Uterus (tissue), 4 donors: ENCODE measurements around the gene TUNAR. TPM values are rescaled to one million over a fixed set of nuclear protein-coding genes. Genes with fewer than 3 reads are reported as not detected.

Experiments used
- DNase-seq, 2 donors: peaks; one replicate each; pipeline ENCODE4 v3.0.0-alpha.2; 2019 to 2020
- H3K27ac ChIP-seq, 2 donors: fragments of 200-600 bp; sonication (generic); 1 replicate in 1 of 2; 2 replicates in 1 of 2; pipeline ENCODE4 v1.5.1; 2016 to 2018
- H3K27me3 ChIP-seq, 2 donors: fragments of 200-600 bp; sonication (generic); one replicate each; pipeline ENCODE4 v1.5.1; 2018 to 2019; ENCODE audit warnings: control low read depth in 1 of 2
- H3K36me3 ChIP-seq, 2 donors: fragments of 200-600 bp; sonication (generic); one replicate each; pipeline ENCODE4 v1.5.1; 2019; ENCODE audit warnings: control low read depth in 1 of 2
- H3K4me1 ChIP-seq, 2 donors: fragments of 200-600 bp; sonication (generic); one replicate each; pipeline ENCODE4 v1.5.1; 2018 to 2019; ENCODE audit warnings: control low read depth in 1 of 2
- H3K4me3 ChIP-seq, 2 donors: fragments of 200-600 bp; sonication (generic); 1 replicate in 1 of 2; 2 replicates in 1 of 2; pipeline ENCODE4 v1.5.1; 2018 to 2019; ENCODE audit warnings: mild to moderate bottlenecking in 1 of 2
- H3K9me3 ChIP-seq, 2 donors: fragments of 200-600 bp; sonication (generic); one replicate each; pipeline ENCODE4 v1.5.1; 2019; ENCODE audit warnings: control low read depth in 1 of 2
- POLR2A ChIP-seq, 2 donors: fragments of 450-650 bp; IDR thresholded peaks; one replicate each; pipeline ENCODE4 v1.6.1; 2016; ENCODE audit warnings: antibody characterized with exemption in 2 of 2, mild to moderate bottlenecking in 1 of 2, moderate library complexity in 1 of 2
- intact Hi-C: fragments of 100-400 bp; cut with DNase I; formaldehyde crosslinking; loops from one replicate; pipeline ENCODE4 v1.15.1; 2023; ENCODE audit warnings: low total_unique reads
- total RNA-seq, 4 donors: library from RNA; depleted of rRNA in 3 of 4; stranded (reverse); fragments of >200 nt in 3 of 4; gene quantifications; one replicate each; pipeline versions ENCODE4 v1.1.0 to v1.2.4, GENCODE V29; 2014 to 2023
- TF ChIP-seq, protein P1 (sequence below), 4 experiments: fragments of 200-600 bp in 2 of 4; fragments of 450-650 bp in 2 of 4; sonication (generic) in 2 of 4; IDR thresholded peaks; one replicate each; pipeline ENCODE4 v1.5.1; 2016 to 2019; ENCODE audit warnings: antibody characterized with exemption in 4 of 4, mild to moderate bottlenecking in 2 of 4, moderate library complexity in 1 of 4
- donor health status: DM: yes; HTN: yes; CAD: no.

Gene TUNAR
- total RNA-seq, 4 donors from 2014 or later, result 0.40 to 4.2 (median 1.8) TPM; not detected in 1

DNA sequence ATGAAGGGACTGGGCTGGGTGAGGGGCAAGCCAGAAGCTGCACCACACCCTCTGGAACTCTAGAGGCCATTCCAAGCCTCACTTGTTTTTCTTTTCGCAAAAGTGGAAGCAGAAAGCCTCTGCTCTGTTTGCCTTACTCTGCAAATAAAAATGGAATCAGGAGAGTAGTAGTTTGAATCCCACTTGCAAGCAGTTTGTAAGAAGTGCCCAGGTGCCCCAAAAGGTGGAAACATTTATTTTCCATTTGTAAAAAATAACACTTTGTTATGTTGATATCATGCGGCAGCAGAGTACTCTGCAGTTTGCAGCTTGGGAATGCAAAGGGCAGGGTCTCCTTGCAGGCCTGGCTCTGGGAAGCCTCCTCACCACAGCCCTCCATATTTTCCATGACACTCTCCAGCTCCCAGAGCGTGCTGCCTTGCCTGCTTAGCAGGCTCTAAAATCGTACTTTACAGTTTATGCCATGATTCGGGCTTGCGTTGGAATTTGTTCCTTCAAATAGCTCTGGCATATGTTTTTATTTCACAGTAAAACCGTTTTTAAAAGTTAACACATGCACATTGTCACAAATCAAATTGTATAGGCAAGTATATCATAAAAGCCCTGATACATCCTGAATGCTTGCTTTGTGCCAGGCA lies 20.0 kb downstream of the TUNAR start:
- Histone ChIP-seq H3K36me3 (no peaks in the 10 kb centered on the region), H3K27me3 (no peaks in the 10 kb centered on the region), H3K9me3 (no peaks in the 10 kb centered on the region), H3K4me3 (no peak overlapping the region), H3K4me1 (no peaks in the 10 kb centered on the region), H3K27ac (no peak overlapping the region)
- intact Hi-C loops, result no loop called here
- no peak for DNase-seq
- no peak for TF ChIP-seq POLR2A (IDR thresholded peaks at IDR 0.05)
- TF ChIP-seq, protein P1, sequence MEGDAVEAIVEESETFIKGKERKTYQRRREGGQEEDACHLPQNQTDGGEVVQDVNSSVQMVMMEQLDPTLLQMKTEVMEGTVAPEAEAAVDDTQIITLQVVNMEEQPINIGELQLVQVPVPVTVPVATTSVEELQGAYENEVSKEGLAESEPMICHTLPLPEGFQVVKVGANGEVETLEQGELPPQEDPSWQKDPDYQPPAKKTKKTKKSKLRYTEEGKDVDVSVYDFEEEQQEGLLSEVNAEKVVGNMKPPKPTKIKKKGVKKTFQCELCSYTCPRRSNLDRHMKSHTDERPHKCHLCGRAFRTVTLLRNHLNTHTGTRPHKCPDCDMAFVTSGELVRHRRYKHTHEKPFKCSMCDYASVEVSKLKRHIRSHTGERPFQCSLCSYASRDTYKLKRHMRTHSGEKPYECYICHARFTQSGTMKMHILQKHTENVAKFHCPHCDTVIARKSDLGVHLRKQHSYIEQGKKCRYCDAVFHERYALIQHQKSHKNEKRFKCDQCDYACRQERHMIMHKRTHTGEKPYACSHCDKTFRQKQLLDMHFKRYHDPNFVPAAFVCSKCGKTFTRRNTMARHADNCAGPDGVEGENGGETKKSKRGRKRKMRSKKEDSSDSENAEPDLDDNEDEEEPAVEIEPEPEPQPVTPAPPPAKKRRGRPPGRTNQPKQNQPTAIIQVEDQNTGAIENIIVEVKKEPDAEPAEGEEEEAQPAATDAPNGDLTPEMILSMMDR (IDR thresholded peaks at IDR 0.05), result no peak

DNA sequence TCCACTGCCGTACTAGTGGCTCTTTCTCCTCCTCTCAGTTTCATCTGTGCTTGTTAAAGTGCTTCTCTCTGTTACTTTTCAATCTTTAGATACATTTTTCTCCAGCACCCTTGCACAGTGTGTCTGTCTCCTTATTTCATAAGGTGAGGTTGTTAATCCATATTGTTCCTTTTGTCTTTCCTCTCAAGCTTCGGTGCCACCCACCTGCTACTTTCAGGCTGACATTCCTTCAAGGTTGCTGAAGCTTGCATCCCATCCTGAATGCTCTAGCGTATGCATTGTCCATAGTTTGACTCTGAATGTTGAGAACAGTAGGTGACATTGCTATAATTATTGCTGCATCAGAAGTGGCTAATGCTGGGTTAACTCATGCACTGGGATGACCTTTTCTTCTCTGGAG lies 20.6 kb downstream of the TUNAR start:
- H3K4me1 ChIP-seq, result no peaks in the 10 kb centered on the region
- no peak for TF ChIP-seq POLR2A (IDR thresholded peaks at IDR 0.05)
- TF ChIP-seq, protein P1 (IDR thresholded peaks at IDR 0.05), result no peak

DNA sequence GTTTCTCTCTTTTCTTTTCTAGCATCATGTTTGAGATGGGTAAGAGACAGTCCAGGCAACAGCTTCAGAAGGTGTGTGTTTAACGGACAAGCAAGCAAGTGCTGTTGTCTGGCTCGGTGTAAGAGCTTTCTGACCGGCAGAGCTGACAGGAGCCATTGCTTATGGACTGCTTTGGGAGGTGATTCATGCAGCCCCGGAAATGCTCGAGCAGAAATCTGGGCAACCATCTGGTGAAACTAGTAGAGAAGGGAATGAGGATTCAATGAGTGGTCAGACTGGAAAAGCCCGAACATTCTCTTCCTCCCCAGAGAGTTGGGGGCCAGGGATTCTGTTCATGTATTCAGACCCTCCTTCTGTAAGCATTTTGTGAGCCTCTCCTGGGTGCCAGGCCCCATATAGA lies 24.4 kb downstream of the TUNAR start:
- Histone ChIP-seq H3K27me3 (no peaks in the 10 kb centered on the region), H3K4me3 (no peak overlapping the region), H3K27ac (no peak overlapping the region), H3K9me3 (no peaks in the 10 kb centered on the region), H3K4me1 (no peaks in the 10 kb centered on the region), H3K36me3 (no peaks in the 10 kb centered on the region)
- TF ChIP-seq, protein P1 (IDR thresholded peaks at IDR 0.05), result no peak
- no peak for TF ChIP-seq POLR2A (IDR thresholded peaks at IDR 0.05)
- intact Hi-C loops, result no loop called here
- DNase-seq, result no peak

More for the DNA sequence above, 20.6 kb downstream of the TUNAR start:
- no peak for DNase-seq
- H3K27me3 ChIP-seq, result no peaks in the 10 kb centered on the region
- no peaks in the 10 kb centered on the region for H3K9me3 ChIP-seq
- intact Hi-C loops, result no loop called here
- H3K4me3 ChIP-seq, result no peak overlapping the region
- no peaks in the 10 kb centered on the region for H3K36me3 ChIP-seq
- no peak overlapping the region for H3K27ac ChIP-seq

DNA sequence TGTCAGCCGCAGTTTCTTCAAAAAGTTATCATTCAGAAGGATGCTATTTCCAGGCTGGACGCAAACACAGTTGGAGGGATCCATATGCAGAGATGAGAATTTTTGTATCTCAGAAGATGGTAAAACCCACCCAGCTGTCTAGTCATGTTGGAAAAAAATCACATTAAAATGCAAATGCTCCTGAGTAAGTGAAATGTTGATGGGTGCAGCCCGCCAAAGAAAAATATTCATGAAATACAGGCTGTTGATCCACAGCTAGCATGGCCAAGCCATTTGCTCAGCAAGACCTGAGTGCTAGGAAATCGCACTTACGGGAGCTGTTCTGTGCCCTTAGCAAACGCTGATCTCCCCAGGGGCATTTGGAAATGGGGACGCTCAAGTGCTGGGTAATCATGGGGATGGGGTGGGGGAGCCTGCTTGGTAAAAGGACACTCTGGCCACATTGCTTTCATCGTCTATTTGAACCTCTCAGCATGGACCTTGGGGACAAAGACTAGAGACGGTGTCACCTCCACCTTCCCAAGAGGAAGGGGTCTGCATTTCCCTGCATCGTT lies 25.7 kb downstream of the TUNAR start:
- Histone ChIP-seq H3K27me3 (no peaks in the 10 kb centered on the region), H3K4me1 (no peaks in the 10 kb centered on the region), H3K36me3 (no peaks in the 10 kb centered on the region), H3K27ac (no peak overlapping the region), H3K4me3 (no peak overlapping the region), H3K9me3 (no peaks in the 10 kb centered on the region)
- no peak for DNase-seq
- intact Hi-C loops, result no loop called here
- TF ChIP-seq POLR2A (IDR thresholded peaks at IDR 0.05), result no peak
- TF ChIP-seq, protein P1 (IDR thresholded peaks at IDR 0.05), result no peak

DNA sequence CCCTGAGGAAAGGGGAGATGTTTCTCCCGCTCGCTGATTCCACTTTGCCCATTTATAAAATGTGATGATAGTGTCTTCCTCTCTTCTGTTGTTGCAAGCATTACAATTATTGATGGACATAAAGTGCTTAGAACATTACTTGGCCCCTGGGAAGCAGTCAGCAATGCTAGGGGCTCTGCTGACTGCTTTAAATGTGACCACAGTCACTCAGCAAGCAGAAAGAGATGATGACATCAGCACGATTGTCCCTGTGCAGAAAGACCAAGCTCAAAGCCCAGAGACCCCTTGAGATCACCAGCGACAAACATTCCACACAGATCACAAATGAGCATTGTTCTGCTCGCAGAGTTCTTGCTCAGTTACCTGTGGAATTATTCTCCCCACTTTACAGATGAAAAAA lies 26.5 kb downstream of the TUNAR start:
- Histone ChIP-seq H3K27me3 (no peaks in the 10 kb centered on the region), H3K9me3 (no peaks in the 10 kb centered on the region), H3K4me1 (no peaks in the 10 kb centered on the region), H3K27ac (no peak overlapping the region), H3K36me3 (no peaks in the 10 kb centered on the region), H3K4me3 (no peak overlapping the region)
- DNase-seq, result no peak
- intact Hi-C loops, result no loop called here
- TF ChIP-seq, protein P1 (IDR thresholded peaks at IDR 0.05), result no peak
- TF ChIP-seq POLR2A (IDR thresholded peaks at IDR 0.05), result no peak
